Endothelial cell of umbilical vein (primary cell): ENCODE measurements around the gene BCAN. TPM values are rescaled to one million over a fixed set of nuclear protein-coding genes. Genes with fewer than 3 reads are reported as not detected.
A peak's percentile ranks its signal among the peaks of the same experiment; 100 is the strongest.

ENCODE experiments used
- BruUV-seq: library from RNA; stranded (reverse); fragments of 400-500 nt; replicated peaks from 2 replicates; lab custom pipeline; 2021; lab: Mats Ljungman, UMichigan
- CTCF ChIA-PET: fragments of 300-600, 350-600 bp; sonication (Branson Sonifier 250); formaldehyde crosslinking; loops from one replicate; lab custom pipeline; 2021; ENCODE audit warnings: antibody characterized with exemption, inconsistent platforms; lab: Charles Lee
- POLR2A ChIA-PET: fragments of 300-600, 350-600 bp; sonication (Branson Sonifier 250); formaldehyde crosslinking; loops from one replicate; lab custom pipeline; 2021; ENCODE audit warnings: antibody characterized with exemption, inconsistent platforms; lab: Charles Lee
- DNase-seq: peaks from one replicate; pipeline ENCODE4 v3.0.0-alpha.2; 2011; ENCODE audit warnings: low read depth, low spot score
- FAIRE-seq: peaks from 2 replicates; lab custom pipeline; 2011; peaks lifted over from hg19 to GRCh38; lab: Jason Lieb, UNC
- H2AFZ ChIP-seq: 2 replicates; pipeline ENCODE4 v1.6.0; 2012; ENCODE audit warnings: low read depth, low read length, control low read depth, inconsistent platforms
- H3K27ac ChIP-seq: 2 replicates; pipeline ENCODE4 v1.5.1; 2011; ENCODE audit warnings: low read depth, mild to moderate bottlenecking, control low read depth, low read length, moderate library complexity; ENCODE audit not compliant: insufficient read depth
- H3K27me3 ChIP-seq, 2 experiments: 2 replicates each; pipeline versions ENCODE4 v1.6.0 to v1.6.1; 2011; ENCODE audit warnings: low read length in 2 of 2, mixed read lengths in 1 of 2; ENCODE audit not compliant: control insufficient read depth in 2 of 2, insufficient read depth in 2 of 2
- H3K36me3 ChIP-seq, 2 experiments: 2 replicates in 1 of 2; 3 replicates in 1 of 2; pipeline ENCODE4 v1.5.1; 2011; ENCODE audit warnings: low read length in 2 of 2, mild to moderate bottlenecking in 1 of 2, moderate library complexity in 1 of 2; ENCODE audit not compliant: control insufficient read depth in 2 of 2, insufficient read depth in 2 of 2; ENCODE audit errors: extremely low read depth in 1 of 2
- H3K4me1 ChIP-seq: 3 replicates; pipeline ENCODE4 v1.5.1; 2011; ENCODE audit warnings: mild to moderate bottlenecking, low read length; ENCODE audit not compliant: control insufficient read depth, insufficient read depth; ENCODE audit errors: extremely low read depth
- H3K4me2 ChIP-seq: 2 replicates; pipeline ENCODE4 v1.6.1; 2011; ENCODE audit warnings: low read length, control low read depth, mixed read lengths; ENCODE audit not compliant: insufficient read depth
- H3K4me3 ChIP-seq, 3 experiments: fragments of 200-600 bp in 1 of 3; sonication (generic), shearing (Covaris generic) in 1 of 3; replicated peaks in 1 of 3; 2 replicates each; pipeline ENCODE4 v1.5.1; 2011 to 2016; ENCODE audit warnings: control low read depth in 3 of 3, low read length in 3 of 3, mild to moderate bottlenecking in 2 of 3, inconsistent platforms in 1 of 3, low read depth in 1 of 3, moderate library complexity in 1 of 3; ENCODE audit not compliant: insufficient read depth in 1 of 3
- H3K79me2 ChIP-seq: 2 replicates; pipeline ENCODE4 v1.6.0; 2012; ENCODE audit warnings: low read length, inconsistent platforms; ENCODE audit not compliant: control insufficient read depth, insufficient read depth
- H3K9ac ChIP-seq: replicated peaks from 2 replicates; pipeline ENCODE3; 2011; ENCODE audit warnings: low read length, control low read depth; ENCODE audit not compliant: insufficient read depth; ENCODE audit errors: extremely low read depth
- H3K9me1 ChIP-seq: replicated peaks from 3 replicates; pipeline ENCODE4 v1.6.0; 2011; ENCODE audit warnings: mild to moderate bottlenecking, low read length; ENCODE audit not compliant: control insufficient read depth, insufficient read depth; ENCODE audit errors: extremely low read depth
- H3K9me3 ChIP-seq: replicated peaks from 2 replicates; pipeline ENCODE4 v1.5.1; 2012; ENCODE audit warnings: low read length, inconsistent platforms; ENCODE audit not compliant: control insufficient read depth, insufficient read depth
- H4K20me1 ChIP-seq: replicated peaks from 2 replicates; pipeline ENCODE3; 2011; ENCODE audit warnings: mild to moderate bottlenecking, low read length; ENCODE audit not compliant: control insufficient read depth, insufficient read depth; ENCODE audit errors: extremely low read depth
- CTCF ChIP-seq, 2 donors: IDR thresholded peaks; 1 replicate in 1 of 2; 2 replicates in 1 of 2; pipeline ENCODE4 v1.5.1; 2011; ENCODE audit warnings: low read length in 2 of 2, mild to moderate bottlenecking in 2 of 2, moderate library complexity in 2 of 2, control low read depth in 1 of 2, inconsistent platforms in 1 of 2, low read depth in 1 of 2; ENCODE audit not compliant: insufficient read depth in 1 of 2; ENCODE audit errors: extremely low read depth in 1 of 2
- JUN ChIP-seq: IDR thresholded peaks from 2 replicates; pipeline ENCODE4 v1.6.1; 2011; ENCODE audit warnings: borderline replicate concordance, low read depth; ENCODE audit not compliant: insufficient read length, insufficient read depth
- MAX ChIP-seq: IDR thresholded peaks from 2 replicates; pipeline ENCODE4 v1.6.1; 2011; ENCODE audit not compliant: insufficient read depth, insufficient read length
- POLR2A ChIP-seq: IDR thresholded peaks from 2 replicates; pipeline ENCODE4 v1.6.1; 2012; ENCODE audit warnings: low read depth, mild to moderate bottlenecking, control low read depth, low read length
- POLR2AphosphoS5 ChIP-seq: IDR thresholded peaks from 2 replicates; pipeline ENCODE4 v1.6.1; 2012; ENCODE audit warnings: low read depth, mild to moderate bottlenecking, control low read depth, low read length, moderate library complexity; ENCODE audit not compliant: insufficient read depth
- dilution Hi-C: fragments of 300-500 bp; cut with MboI; formaldehyde crosslinking; loops from one replicate; pipeline ENCODE4 v1.15.0; 2019; ENCODE audit warnings: low sequenced_read_pairs; ENCODE audit not compliant: extremely low pct_ligation_motif_present
- intact Hi-C: fragments of 100-400 bp; cut with micrococcal nuclease; formaldehyde crosslinking; loops from one replicate; pipeline ENCODE4 v1.10.0; 2022
- polyA plus RNA-seq, 4 experiments: library from polyadenylated mRNA; depleted of rRNA in 3 of 4; stranded (reverse) in 3 of 4; unstranded in 1 of 4; fragments of >200 nt; gene quantifications; 2 replicates each; pipeline versions ENCODE4 v1.2.1 to v1.2.3, GENCODE V29; 2011 to 2012; ENCODE audit warnings: missing spikeins in 1 of 4
- total RNA-seq: library from RNA; stranded (reverse); gene quantifications from 2 replicates; pipeline ENCODE4 v1.2.3, GENCODE V29; 2021

Gene BCAN
- total and polyA plus RNA-seq, 2 donors (not counting 3 experiments of a cell fraction or from before 2014, with no cell fraction given), result 0.15 TPM; not detected in 1

- H3K4me1 ChIP-seq, result peaks cover 18% of the 10 kb centered on the region
- TF ChIP-seq POLR2AphosphoS5, result no peak
- TF ChIP-seq CTCF (IDR thresholded peaks at IDR 0.05; ENCODE audit: extremely low read depth in 1 of 2, insufficient read depth in 1 of 2, low read depth in 1 of 2, low read length in 2 of 2), result no peak
- no peak for TF ChIP-seq MAX
- no peak for TF ChIP-seq JUN
- TF ChIP-seq POLR2A, result peak; percentile 57
- DNase-seq (no peak), FAIRE-seq (no peak)
- BruUV-seq, result TSS peak; percentile 54
- ChIA-PET CTCF (interaction anchor here (1.6 kb wide), 1 partner anchor 35 kb away, joined by 3 read pairs; no protein-coding TSS in a partner anchor), POLR2A (no interaction called here)
- H3K9me1 ChIP-seq, result no peaks in the 10 kb centered on the region
- peaks cover 0 to 6% of the 10 kb centered on the region in 2 experiments for H3K36me3 ChIP-seq
- intact Hi-C loops (no loop called here), dilution Hi-C loops (no loop called here)
- H3K4me2 ChIP-seq, result no peak overlapping the region
- H3K4me3 ChIP-seq, result no peak overlapping the region
- no peak overlapping the region for H3K27ac ChIP-seq
- H3K27me3 ChIP-seq, result no peaks in the 10 kb centered on the region
- no peak overlapping the region for H2AFZ ChIP-seq
- H4K20me1 ChIP-seq, result no peaks in the 10 kb centered on the region
- no peaks in the 10 kb centered on the region for H3K9me3 ChIP-seq
- H3K9ac ChIP-seq, result no peak overlapping the region
- peaks cover 3% of the 10 kb centered on the region for H3K79me2 ChIP-seq
Observed at GRCh38 chr1:156668801-156669637, 27.1 kb downstream of the BCAN start.
